Upper lobe of left lung (tissue), 4 donors: ENCODE results near the gene CENPH.

ENCODE experiments used
- CTCF ChIP-seq, 6 experiments: fragments of 450-650 bp in 4 of 6; fragments of 200-600 bp in 2 of 6; sonication (generic) in 2 of 6; IDR thresholded peaks; one replicate each; pipeline ENCODE4 v1.5.1; 2016 to 2019; ENCODE audit warnings: antibody characterized with exemption in 6 of 6
- EP300 ChIP-seq, 4 donors: sonication (generic); formaldehyde crosslinking; IDR thresholded peaks; one replicate each; pipeline ENCODE4 v1.5.1; 2017; ENCODE audit warnings: antibody characterized with exemption in 4 of 4, control low read depth in 2 of 4
- POLR2A ChIP-seq, 4 donors: fragments of 450-650 bp; IDR thresholded peaks; one replicate each; pipeline ENCODE4 v1.5.1; 2016 to 2017; ENCODE audit warnings: antibody characterized with exemption in 4 of 4, mild to moderate bottlenecking in 2 of 4
- POLR2AphosphoS5 ChIP-seq, 2 donors: sonication (generic); formaldehyde crosslinking; IDR thresholded peaks; one replicate each; pipeline ENCODE4 v1.5.1; 2017; ENCODE audit warnings: antibody characterized with exemption in 2 of 2

DNA sequence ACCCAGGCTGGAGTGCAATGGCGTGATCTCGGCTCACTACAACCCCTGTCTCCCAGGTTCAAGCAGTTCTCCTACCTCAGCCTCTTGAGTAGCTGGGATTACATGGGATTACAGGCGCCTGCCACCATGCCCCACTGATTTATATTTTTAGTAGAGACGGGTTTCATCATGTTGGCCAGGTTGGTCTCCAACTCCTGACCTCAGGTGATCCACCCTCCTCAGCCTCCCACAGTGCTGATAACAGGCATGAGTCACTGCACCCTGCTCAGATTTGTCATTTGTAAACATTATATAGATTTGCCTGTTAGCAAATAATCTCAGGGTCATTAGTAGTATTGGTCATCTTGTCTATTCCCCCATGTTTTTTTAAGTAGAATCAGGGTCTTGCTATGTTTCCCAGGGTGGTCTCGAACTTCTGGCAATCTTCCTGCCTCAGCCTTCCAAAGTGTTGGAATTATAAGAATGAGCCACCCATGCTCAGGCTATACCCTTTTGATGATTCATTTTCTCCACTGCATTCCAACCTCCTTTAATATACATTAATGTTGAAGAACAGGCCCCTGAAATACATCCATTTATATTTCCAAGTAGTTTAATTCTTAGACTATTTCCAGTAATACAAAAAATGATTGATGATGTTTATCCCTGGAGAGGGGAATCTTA, 17.3 kb downstream of the CENPH start:
- no peak for TF ChIP-seq POLR2A (IDR thresholded peaks at IDR 0.05)
- TF ChIP-seq CTCF (IDR thresholded peaks at IDR 0.05) = no peak
- TF ChIP-seq POLR2AphosphoS5 (IDR thresholded peaks at IDR 0.05) = no peak
- TF ChIP-seq EP300 (IDR thresholded peaks at IDR 0.05) = no peak
